Heart right ventricle (tissue), 16 donors: Measurements from ENCODE around the gene C4orf50. TPM values are rescaled to one million over a fixed set of nuclear protein-coding genes. Genes with fewer than 3 reads are reported as not detected.

Experiments used
- ATAC-seq, 8 donors: fragments of 200-7000 bp; cut with Tn5 transposase; one replicate each; pipeline ENCODE4 v1.9.1; 2020; ENCODE audit warnings: mild to moderate bottlenecking in 8 of 8, moderate library complexity in 8 of 8, moderate number of reproducible peaks in 1 of 8
- DNase-seq, 2 donors: peaks; one replicate each; pipeline ENCODE4 v3.0.0-alpha.2; 2020
- H3K27ac ChIP-seq, 10 donors: fragments of 200-600 bp; sonication (generic) in 2 of 10; one replicate each; pipeline versions ENCODE4 v1.5.0 to v1.8.0; 2020 to 2022; ENCODE audit warnings: mild to moderate bottlenecking in 3 of 10
- H3K27me3 ChIP-seq, 7 donors: fragments of 200-600 bp; one replicate each; pipeline ENCODE4 v1.8.0; 2021 to 2022; ENCODE audit warnings: mild to moderate bottlenecking in 2 of 7
- H3K36me3 ChIP-seq, 9 donors: fragments of 200-600 bp; sonication (generic) in 1 of 9; one replicate each; pipeline versions ENCODE4 v1.5.0 to v1.8.0; 2020 to 2022; ENCODE audit warnings: mild to moderate bottlenecking in 2 of 9
- H3K4me1 ChIP-seq, 9 donors: fragments of 200-600 bp; sonication (generic) in 1 of 9; one replicate each; pipeline versions ENCODE4 v1.5.0 to v1.8.0; 2020 to 2022; ENCODE audit warnings: mild to moderate bottlenecking in 4 of 9
- H3K4me3 ChIP-seq, 10 donors: fragments of 200-600 bp; sonication (generic) in 2 of 10; one replicate each; pipeline versions ENCODE4 v1.5.0 to v1.8.0; 2020 to 2022; ENCODE audit warnings: mild to moderate bottlenecking in 7 of 10, moderate library complexity in 2 of 10
- H3K9me3 ChIP-seq, 11 donors: fragments of 200-600 bp in 10 of 11; sonication (generic) in 2 of 11; one replicate each; pipeline versions ENCODE4 v1.5.0 to v1.8.0; 2013 to 2022; ENCODE audit warnings: mild to moderate bottlenecking in 2 of 11, control low read depth in 1 of 11, moderate library complexity in 1 of 11
- WGBS, 2 donors: extraction: QIAGEN DNeasy Blood & Tissue Kit; methylation state at CpG; one replicate each; pipeline ENCODE4 v1.1.7; 2013; ENCODE audit warnings: inconsistent platforms in 1 of 2; 5-methylcytosine and 5-hydroxymethylcytosine counted together
- intact Hi-C, 10 donors: fragments of 100-400 bp; cut with DNase I; formaldehyde crosslinking; loops; one replicate each; pipeline versions ENCODE4 v1.11.1 to v1.14.2; 2022
- polyA plus RNA-seq, 2 donors: library from polyadenylated mRNA; stranded (reverse); fragments of 200-250 nt; gene quantifications; one replicate each; pipeline ENCODE4 v1.2.3, GENCODE V29; 2013
- total RNA-seq, 10 donors: library from RNA; stranded (reverse); fragmentation: NEBNext Ultra II Directional in 3 of 10; extraction: Animal tissue kit (Norgen Biotek cat#: 25700) in 3 of 10; gene quantifications; one replicate each; pipeline versions ENCODE4 v1.2.1 to v1.2.4, GENCODE V29; 2021 to 2023
- TF ChIP-seq, protein P1 (sequence below), 9 donors: fragments of 200-600 bp; sonication (generic) in 2 of 9; IDR thresholded peaks; one replicate each; pipeline versions ENCODE4 v1.5.0 to v1.8.0; 2021 to 2022; ENCODE audit warnings: antibody characterized with exemption in 9 of 9, mild to moderate bottlenecking in 5 of 9, moderate library complexity in 1 of 9
- donor health status: Arrhythmogenic right ventricular cardiomyopathy.
- donor health status: ischemic (EF 13 %, LVEDD 7.1; RV severe dilation, severe dysfunction).
- donor health status: healthy with polysubstance abuse.
- donor health status: DM: no; HTN: yes; CAD: no.
- donor health status: DM: no; HTN: no; CAD: no.
- donor health status: ischemic (EF 25% LVEDD 6.9; RV normal size, moderate dysfunction).
- donor health status: ischemic (EF 25% LVEDD 5.7; RV mildly dilated, moderate dysfunction).
- donor health status: healthy.
- donor health status: DM: yes; HTN: yes; CAD: no.
- donor health status: Ischemic cardiomyopathy.
- donor health status: ischemic (EF 35%, LVEDD 5.7; RV mildly dilated, moderate dysfunction).
- donor health status: nonischemic (EF 11% LVEDD 7.7; RV severe dilation, severe dysfunction).
- donor health status: DM: yes; HTN: yes; CAD: no.
- donor health status: PGD.
- donor health status: ischemic (EF 29% LVEDD 5.4; RV normal size, mild dysfunction).
- donor health status: nonischemic (EF 23%, LVEDD 6.1; RV moderate dilation, normal function).

The C4orf50 gene
- total and polyA plus RNA-seq, 12 donors: 0.05 TPM; not detected in 11

- TF ChIP-seq, protein P1, sequence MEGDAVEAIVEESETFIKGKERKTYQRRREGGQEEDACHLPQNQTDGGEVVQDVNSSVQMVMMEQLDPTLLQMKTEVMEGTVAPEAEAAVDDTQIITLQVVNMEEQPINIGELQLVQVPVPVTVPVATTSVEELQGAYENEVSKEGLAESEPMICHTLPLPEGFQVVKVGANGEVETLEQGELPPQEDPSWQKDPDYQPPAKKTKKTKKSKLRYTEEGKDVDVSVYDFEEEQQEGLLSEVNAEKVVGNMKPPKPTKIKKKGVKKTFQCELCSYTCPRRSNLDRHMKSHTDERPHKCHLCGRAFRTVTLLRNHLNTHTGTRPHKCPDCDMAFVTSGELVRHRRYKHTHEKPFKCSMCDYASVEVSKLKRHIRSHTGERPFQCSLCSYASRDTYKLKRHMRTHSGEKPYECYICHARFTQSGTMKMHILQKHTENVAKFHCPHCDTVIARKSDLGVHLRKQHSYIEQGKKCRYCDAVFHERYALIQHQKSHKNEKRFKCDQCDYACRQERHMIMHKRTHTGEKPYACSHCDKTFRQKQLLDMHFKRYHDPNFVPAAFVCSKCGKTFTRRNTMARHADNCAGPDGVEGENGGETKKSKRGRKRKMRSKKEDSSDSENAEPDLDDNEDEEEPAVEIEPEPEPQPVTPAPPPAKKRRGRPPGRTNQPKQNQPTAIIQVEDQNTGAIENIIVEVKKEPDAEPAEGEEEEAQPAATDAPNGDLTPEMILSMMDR (IDR thresholded peaks at IDR 0.05): no peak
- Histone ChIP-seq H3K27me3 (peaks cover 0 to 63% (median 48%) of the 10 kb centered on the region in 7 donors), H3K4me1 (no peaks in the 10 kb centered on the region), H3K9me3 (peaks cover 0 to 10% (median 5%) of the 10 kb centered on the region in 11 donors), H3K4me3 (no peak overlapping the region), H3K27ac (no peak overlapping the region), H3K36me3 (no peaks in the 10 kb centered on the region)
- intact Hi-C loops: loop anchor here in 2 of 10 donors (10.0 kb wide), 1 partner anchor 345 kb away; no protein-coding TSS in a partner anchor
- 72 to 75% methylated on average over 18 of the region's 18 CpGs for WGBS, 2 donors
- no peak for DNase-seq
- ATAC-seq: no peak
Measured at GRCh38 chr4:5989236-5990225, 28.7 kb downstream of the C4orf50 start.

DNA sequence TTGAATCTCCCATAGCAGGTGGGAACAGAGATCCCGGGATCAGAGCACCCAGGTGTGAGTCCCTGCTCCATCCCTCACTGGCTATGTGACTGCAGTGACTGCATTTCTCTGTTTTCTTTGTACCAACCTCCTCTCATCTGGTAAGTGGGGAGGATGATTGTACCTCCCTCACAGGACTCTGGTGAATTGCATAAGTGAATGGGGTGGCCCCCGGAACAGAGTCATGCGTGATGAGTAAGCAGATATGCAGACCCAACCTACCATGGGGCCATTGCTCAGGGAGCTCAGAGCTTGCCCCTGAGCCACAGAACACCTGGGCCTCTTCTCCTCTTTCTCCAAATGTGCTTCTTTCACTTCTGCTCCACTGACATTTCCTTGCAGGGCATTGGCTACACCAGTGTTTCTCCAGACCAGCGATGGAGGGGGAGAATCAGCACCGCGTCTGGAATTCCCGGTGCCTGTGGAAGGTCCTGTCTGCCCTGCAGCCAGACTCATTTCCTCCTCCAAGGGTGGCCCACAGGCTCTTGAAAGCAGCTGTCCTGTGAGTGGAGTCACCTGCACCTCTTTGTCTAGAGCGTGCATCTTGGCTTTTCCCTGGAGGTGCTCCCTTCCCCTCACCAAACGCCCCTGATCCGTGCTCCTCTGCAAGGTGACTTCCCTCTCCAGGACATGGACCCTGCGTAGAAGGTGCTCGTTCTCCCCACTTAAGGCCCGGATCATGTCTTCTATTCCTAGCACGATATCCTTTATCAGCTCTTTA lies 30.0 kb downstream of the C4orf50 start:
- H3K27me3 ChIP-seq: peaks cover 0 to 56% (median 35%) of the 10 kb centered on the region in 7 donors
- no peak for DNase-seq
- no peak overlapping the region for H3K4me3 ChIP-seq
- TF ChIP-seq, protein P1 (IDR thresholded peaks at IDR 0.05): no peak
- WGBS, 2 donors: 75 to 77% methylated on average over 14 of the region's 14 CpGs
- no peaks in the 10 kb centered on the region for H3K36me3 ChIP-seq
- no peaks in the 10 kb centered on the region for H3K4me1 ChIP-seq
- H3K27ac ChIP-seq: no peak overlapping the region
- H3K9me3 ChIP-seq: peaks cover 0 to 23% (median 17%) of the 10 kb centered on the region in 11 donors
- intact Hi-C loops: no loop called here
- ATAC-seq: no peak

DNA sequence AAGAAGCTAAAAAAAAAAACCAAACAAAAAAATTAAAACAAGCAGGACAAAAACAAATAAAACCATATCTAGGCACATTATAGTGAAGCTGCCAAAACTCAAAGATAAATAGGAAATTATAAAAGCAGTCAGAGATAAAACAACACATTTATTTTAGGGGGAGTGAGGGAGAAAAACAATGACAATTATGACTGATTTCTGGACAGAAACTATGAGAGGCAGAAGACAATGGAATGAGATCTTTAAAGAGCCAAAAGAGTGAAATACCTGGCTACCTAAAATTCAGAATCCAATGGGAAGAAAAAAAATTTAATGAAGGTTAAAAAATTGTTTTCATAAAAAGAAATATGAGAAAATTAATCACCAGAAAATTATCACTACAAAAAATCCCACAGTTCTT lies 33.4 kb downstream of the C4orf50 start:
- no peaks in the 10 kb centered on the region for H3K36me3 ChIP-seq
- TF ChIP-seq, protein P1 (IDR thresholded peaks at IDR 0.05): no peak

More for the DNA sequence above, 33.4 kb downstream of the C4orf50 start:
- Histone ChIP-seq H3K4me1 (no peaks in the 10 kb centered on the region), H3K4me3 (no peak overlapping the region), H3K27me3 (peaks cover 0 to 56% (median 33%) of the 10 kb centered on the region in 7 donors), H3K9me3 (peaks cover 0 to 23% (median 17%) of the 10 kb centered on the region in 11 donors), H3K27ac (no peak overlapping the region)
- no peak for ATAC-seq
- intact Hi-C loops: loop anchor here in 1 of 10 donors (5.0 kb wide), 1 partner anchor 163 kb away; no protein-coding TSS in a partner anchor
- DNase-seq: no peak
